ENCODE measurements around the gene OR3A1.
"Not testable (repeated sequence)": the region's sequence is repeated elsewhere in the genome, so short reads cannot be mapped to it uniquely, and the experiment has no call there.

The OR3A1 gene, protein sequence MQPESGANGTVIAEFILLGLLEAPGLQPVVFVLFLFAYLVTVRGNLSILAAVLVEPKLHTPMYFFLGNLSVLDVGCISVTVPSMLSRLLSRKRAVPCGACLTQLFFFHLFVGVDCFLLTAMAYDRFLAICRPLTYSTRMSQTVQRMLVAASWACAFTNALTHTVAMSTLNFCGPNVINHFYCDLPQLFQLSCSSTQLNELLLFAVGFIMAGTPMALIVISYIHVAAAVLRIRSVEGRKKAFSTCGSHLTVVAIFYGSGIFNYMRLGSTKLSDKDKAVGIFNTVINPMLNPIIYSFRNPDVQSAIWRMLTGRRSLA

DNA sequence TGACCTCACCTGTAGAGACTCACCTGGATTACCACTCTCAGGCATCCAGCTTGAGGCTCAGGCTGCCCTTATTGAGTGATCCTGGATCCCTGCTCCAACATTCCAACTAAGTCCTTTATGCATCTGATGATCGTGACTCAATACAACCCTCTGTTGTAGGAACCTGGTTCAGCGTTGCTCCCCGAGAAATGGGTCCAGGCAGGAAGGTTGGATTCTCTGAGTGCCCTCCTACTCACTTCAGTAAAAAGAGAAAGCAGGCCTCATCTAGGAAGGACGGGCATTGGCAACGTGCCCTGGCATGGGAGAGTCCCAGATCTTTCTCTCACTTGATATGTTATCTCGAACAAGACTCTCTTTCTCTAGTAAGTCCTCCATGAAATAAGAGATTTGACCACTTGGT lies at the start of gene OR3A1:
Gene OR3A1, minus strand, starts transcription at position 101 of the 400 bp plus-strand sequence. CDS start 5,778 bp downstream, outside the sequence.
- DNase-seq = no peak

DNA sequence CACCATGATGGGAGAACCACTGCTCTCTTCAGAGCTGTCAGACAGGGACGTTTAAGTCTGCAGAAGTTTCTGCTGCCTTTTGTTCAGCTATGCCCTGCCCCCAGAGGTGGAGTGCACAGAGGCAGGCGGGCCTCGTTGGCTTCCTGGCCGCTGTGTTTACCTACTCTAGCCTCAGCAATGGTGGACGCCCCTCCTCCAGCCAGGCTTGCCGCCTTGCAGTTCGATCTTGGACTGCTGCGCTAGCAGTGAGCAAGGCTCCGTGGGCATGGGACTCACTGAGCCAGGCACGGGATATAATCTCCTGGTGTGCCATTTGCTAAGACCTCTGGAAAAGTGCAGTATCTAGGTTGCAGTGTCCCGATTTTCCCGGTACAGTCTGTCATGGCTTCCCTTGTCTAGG lies 44.6 kb upstream of the OR3A1 start:
- not testable (repeated sequence) for DNase-seq

DNA sequence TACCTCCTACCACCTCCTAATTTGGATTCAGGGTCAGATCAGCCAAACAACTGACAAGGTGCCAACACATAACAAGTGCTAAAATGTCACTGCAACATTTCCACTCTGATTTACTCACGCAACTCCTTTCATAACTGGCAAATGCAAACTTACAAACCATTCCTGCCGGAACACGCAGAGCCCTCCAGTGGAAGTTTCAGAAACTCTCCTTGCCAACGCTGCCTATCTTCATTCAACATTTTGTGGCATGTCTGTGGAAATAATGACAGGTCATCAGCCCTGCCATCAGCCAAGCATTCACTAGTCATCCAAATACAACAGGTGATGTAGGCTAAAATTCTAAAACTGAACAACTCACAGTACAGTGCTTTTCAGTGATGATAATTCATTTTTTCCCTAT lies 37.7 kb upstream of the OR3A1 start:
- DNase-seq = no peak

DNA sequence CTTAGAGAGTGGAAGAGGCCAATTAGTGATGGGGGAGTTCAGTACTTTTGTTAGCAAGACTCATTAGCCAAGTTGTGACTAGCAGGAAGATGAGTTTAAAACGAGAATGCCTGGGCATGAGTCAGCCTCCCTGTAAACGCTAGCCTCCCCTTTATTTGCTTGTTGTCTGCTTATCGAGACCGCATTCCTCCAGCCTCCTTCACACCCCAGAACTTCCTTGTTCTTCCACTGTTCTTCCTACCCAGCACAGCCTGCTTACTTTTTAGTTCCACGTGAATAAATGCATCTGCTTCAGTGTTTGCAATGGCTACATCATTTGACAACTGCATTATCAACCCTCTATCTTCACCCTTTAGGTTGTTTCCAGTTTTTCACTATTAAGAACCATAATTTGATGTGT lies 20.2 kb upstream of the OR3A1 start:
- DNase-seq = no peak

DNA sequence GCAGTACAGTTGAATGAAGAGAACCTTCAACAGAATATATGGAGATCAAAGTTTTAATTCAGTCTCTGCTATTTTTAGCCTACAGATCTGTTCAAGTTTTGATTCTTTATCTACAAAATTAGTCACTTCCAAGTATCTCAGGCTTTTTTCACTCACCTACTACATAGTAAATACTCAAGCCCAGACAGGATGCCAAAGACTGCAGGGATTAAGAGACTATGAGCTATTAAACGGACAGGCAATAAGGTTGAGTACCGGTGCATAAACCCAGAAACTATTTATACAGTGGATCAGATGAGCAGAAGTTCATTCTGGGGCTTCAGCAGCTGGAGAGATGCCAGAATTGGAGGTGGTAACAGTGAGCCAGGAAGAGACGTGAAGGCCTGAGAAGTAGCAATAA lies 18.7 kb upstream of the OR3A1 start:
- DNase-seq = no peak

DNA sequence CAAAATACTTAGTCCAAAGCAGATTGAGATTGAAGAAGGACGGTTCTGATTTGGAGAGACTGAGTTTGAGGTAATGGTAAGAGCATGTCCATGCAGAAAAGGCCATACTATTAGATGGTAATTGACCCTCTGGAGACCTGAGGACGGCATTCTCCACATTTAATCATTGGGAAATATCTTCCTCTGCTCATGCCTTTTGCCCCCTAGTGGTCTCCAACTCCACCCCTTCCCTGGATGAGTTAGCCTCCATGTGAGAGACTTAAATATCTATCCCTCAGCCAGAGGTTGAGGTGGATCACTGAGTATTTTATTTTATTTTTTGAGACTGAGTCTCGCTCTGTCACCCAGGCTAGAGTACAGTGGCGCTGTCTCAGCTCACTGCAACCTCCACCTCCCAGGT lies 10.4 kb upstream of the OR3A1 start:
- no peak for DNase-seq

DNA sequence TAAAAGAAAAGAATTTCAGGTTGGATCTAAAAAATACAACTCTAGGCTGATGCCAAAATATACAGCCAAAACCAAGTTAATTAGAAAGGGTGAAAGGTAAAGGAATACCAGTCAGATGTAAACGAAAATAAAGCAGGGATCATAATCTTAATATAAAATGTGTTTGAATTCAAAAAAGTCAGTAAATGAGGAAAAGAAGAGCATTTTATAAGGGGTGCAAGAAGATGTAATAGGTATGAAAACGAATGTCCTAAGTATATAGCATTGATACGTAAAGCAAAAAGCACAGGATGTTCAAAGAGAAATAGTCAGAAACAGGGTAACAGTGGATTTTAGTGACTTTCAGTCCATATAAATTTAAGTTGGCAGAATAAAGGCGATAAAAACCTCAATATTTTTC lies 2.5 kb downstream of the OR3A1 start:
- no peak for DNase-seq

DNA sequence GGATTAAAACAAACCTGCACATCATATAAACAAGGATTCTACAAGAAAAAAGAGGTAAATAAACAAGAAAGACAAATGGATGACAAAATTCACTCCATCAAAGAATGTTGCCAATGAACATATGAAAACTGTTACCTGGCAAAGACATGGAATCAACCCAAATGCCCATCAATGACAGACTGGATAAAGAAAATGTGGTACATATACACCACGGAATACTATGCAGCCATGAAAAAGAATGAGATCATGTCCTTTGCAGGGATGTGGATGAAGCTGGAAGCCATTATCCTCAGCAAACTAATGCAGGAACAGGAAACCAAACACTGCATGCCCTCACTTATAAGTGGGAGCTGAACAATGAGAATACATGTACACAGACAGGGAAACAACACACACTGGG lies 4.6 kb downstream of the OR3A1 start:
- not testable (repeated sequence) for DNase-seq

DNA sequence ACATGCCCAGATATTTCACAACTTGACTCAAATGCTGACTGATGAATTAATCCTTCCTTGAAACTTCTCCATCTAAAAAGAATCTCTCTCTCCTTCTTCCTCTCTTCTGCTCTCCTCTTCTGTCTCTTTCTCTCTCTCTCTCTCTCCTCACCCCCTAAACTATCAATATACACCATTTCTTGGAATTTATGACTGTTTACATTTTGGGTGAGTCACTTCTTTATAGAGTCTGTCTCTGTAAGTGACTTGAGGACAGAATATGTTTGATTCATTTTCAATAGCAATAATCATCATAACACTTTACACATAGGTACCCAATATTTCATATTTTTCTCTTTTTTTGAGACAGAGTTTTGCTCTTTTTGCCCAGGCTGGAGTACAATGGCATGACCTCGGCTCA lies 15.3 kb downstream of the OR3A1 start:
- no peak for DNase-seq

DNA sequence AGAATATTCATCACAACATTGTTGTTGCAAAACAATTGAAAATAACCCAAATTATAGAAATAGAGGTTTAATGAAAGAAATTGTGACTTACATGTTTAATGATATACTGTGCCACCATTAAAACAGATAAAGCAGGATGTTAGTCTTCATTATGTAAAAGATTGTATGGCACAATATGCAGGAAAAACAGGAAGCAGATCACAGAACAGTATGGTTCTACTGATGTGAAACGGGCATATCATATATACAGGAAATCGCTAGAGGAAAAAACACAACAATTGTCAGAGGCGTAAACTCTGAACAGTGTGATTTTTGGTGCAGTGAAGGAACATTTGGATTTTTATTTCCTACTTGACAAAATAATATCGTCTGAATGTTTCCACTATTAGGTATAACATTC lies 22.0 kb downstream of the OR3A1 start:
- DNase-seq = no peak

DNA sequence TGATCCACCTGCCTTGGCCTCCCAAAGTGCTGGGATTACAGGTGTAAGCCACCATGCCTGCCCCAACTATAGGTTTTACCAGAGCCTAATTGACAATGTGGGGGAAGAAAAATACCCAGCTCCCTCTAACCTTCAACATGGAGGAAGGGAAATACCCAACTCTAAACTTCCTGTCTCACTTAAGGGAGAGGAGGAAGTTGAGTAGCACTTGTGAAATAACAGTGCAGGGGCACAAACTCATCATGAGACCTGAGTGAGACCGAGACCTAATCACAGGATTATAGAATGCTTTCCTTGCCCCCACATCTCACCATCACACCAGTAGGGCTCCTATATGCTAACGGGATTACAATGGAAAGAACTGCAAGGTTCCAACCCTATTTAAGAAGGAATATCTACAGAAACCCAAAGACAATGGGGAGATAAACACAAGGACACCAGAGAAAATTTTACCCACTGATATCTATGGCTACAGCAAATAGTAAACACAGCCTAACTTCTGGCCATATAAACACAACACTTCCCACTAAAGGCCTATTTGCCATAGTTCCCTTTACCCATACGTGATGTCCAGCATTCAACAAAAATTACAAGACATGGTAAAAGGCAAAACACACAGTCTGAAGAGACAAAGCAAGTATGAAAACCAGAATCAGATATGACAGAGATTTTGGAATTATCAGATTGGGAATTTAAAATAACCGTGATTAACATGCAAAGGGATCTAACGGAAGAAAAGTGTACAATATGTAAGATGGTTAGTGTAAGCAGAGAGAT lies 26.9 kb downstream of the OR3A1 start:
- no peak for DNase-seq

DNA sequence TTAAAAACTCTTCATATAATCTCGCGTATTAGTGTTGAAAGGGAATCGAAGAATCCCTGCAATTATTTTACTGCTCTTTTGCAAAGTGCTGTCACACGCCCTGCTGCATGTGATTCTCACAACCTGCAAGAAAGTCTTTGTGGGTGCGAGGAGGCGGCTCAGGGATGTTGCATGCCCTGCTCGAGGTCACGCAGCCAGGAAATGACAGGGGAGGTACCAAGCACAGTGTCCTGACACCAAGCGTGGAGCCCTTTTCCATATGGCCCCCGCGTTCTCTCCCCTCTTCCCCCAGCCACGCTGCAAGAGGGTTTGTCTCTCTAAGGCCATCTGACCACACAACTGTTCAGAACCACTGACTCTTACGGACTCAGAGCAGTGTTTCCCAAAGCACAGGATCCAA lies 37.6 kb downstream of the OR3A1 start:
- no peak for DNase-seq

DNA sequence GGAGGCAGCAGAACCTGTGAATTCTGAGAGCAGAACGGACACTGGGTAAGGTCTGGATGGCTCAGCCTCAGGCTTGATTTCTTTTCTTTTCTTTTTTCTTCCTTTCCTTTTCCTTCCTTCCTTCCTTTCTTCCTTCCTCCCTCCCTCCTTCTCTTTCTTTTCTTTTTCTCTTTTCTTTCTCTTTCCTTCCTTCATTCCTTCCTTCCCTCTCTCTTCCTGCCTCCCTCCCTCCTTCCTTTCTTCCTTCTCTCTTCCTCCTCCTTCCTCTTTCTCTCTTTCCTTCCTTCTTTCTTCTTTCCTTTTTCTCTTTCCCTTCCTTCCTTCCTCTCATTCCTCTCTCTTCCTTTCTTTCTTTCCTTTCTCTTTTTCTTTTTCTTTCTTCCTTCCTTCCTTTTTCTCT lies 38.0 kb downstream of the OR3A1 start:
- DNase-seq = no peak

DNA sequence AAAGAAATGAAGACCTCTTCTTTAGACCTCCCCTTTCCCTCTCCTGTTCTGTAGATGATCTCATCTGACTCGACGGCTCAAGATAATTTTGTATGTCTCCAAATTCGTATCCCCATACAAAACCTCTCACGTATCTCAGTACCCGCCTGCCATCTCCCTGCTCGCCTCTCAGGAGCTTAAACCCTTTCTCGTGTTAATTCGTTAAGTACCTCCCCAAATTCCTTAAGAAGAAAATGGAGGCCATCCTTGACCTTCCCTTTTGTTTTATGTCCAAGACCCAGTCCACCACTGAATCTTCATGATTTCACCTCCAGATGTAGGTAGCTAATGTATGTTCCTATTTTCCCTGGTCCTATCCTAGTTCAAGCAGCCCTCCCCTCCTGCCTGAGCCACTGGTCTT lies 41.6 kb downstream of the OR3A1 start:
- no peak for DNase-seq

DNA sequence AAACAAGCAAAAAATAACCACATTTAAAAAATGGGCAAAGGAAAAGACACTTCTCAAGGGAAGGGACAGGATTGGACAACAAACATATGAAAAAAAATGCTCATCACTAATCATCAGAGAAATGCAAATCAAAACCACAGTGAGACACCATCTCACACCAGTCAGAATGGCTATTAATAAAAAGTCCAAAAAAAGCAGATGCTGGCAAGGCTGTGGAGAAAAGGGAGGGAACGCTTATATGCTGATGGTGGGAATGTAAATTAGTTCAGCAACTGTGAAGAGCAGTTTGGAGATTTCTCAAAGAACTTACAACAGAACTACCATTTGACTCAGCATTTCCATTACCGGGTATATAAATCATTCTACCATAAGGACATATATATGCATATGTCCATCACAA lies 49.1 kb downstream of the OR3A1 start:
- not testable (repeated sequence) for DNase-seq

DNA sequence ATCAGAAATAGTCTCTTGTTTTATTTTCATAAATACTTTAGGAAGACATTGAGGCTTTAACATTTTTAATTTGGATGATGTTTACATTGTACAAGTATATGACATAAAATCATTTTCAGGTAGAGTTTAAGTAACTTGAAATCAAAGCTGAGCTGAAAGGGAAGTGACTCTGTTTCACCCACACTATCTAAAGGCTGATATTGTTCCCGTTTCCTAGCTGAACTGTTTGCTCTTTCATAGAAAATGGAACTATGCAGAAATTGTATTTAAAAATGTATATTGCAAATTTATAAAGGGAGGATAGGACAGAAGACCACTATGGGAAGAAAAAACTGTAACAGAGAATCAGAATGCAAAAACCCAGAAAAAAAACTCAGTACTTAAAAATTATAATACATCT lies 53.3 kb downstream of the OR3A1 start:
- DNase-seq = not testable (repeated sequence)

DNA sequence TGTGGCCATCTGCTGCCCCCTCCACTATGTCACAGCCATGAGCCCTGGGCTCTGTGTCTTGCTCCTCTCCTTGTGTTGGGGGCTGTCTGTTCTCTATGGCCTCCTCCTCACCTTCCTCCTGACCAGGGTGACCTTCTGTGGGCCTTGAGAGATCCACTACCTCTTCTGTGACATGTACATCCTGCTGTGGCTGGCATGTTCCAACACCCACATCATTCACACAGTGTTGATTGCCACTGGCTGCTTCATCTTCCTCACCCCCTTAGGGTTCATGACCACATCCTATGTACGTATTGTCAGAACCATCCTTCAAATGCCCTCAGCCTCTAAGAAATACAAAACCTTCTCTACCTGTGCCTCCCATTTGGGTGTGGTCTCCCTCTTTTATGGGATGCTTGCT lies 57.1 kb downstream of the OR3A1 start:
- not testable (repeated sequence) for DNase-seq

Measured in right hindlimb (tissue), 1 donor.